Cardiac muscle cell (in vitro differentiated cells and primary cell): Measurements from ENCODE around the gene SLC13A3. TPM values are rescaled to one million over a fixed set of nuclear protein-coding genes. Genes with fewer than 3 reads are reported as not detected.

Source experiments
- DNase-seq, 2 donors: peaks; one replicate each; pipeline versions ENCODE4 v3.0.0 to v3.0.0-alpha.2; 2010 to 2017; ENCODE audit warnings: low read depth in 1 of 2, low spot score in 1 of 2
- H3K27ac ChIP-seq: fragments of 200-600 bp; sonication (generic); 2 replicates; pipeline ENCODE4 v1.5.1; 2016
- H3K27me3 ChIP-seq: fragments of 200-600 bp; sonication (generic); 2 replicates; pipeline ENCODE4 v1.6.0; 2016; ENCODE audit warnings: control low read depth
- H3K36me3 ChIP-seq: fragments of 200-600 bp; sonication (generic); 2 replicates; pipeline ENCODE4 v1.5.1; 2016; ENCODE audit warnings: control low read depth
- H3K4me1 ChIP-seq: fragments of 200-600 bp; sonication (generic); 2 replicates; pipeline ENCODE4 v1.8.1; 2017; ENCODE audit warnings: low read depth, mild to moderate bottlenecking, mixed run types
- H3K4me3 ChIP-seq: fragments of 200-600 bp; sonication (generic); 2 replicates; pipeline ENCODE4 v1.5.1; 2016; ENCODE audit warnings: mild to moderate bottlenecking
- H3K9me3 ChIP-seq: fragments of 200-600 bp; sonication (generic); 2 replicates; pipeline ENCODE4 v1.5.1; 2017; ENCODE audit warnings: low read depth, mild to moderate bottlenecking, control low read depth
- CTCF ChIP-seq: IDR thresholded peaks from 2 replicates; pipeline ENCODE4 v1.5.1; 2012; ENCODE audit warnings: low read depth, mild to moderate bottlenecking, low read length
- polyA plus RNA-seq: library from polyadenylated mRNA; unstranded; fragments of >200 nt; fragmentation: Nextera tagmentation; extraction: Ambion mirVana; gene quantifications from 2 replicates; pipeline ENCODE4 v1.2.1, GENCODE V29; 2016
- total RNA-seq: library from RNA; depleted of rRNA; stranded (reverse); fragments of >200 nt; gene quantifications from 2 replicates; pipeline ENCODE4 v1.2.3, GENCODE V29; 2016

The SLC13A3 gene
- total and polyA plus RNA-seq, 2 experiments from 2014 or later, result 2.1 to 3.9 TPM

- no peak for DNase-seq
- Histone ChIP-seq H3K9me3 (no peaks in the 10 kb centered on the region), H3K27ac (no peak overlapping the region), H3K4me3 (no peak overlapping the region), H3K4me1 (no peaks in the 10 kb centered on the region), H3K36me3 (no peaks in the 10 kb centered on the region), H3K27me3 (no peaks in the 10 kb centered on the region)
- no peak for TF ChIP-seq CTCF
Observed at GRCh38 chr20:46588532-46589511, 62.4 kb downstream of the SLC13A3 start.

- Histone ChIP-seq H3K9me3 (no peaks in the 10 kb centered on the region), H3K36me3 (no peaks in the 10 kb centered on the region), H3K27me3 (no peaks in the 10 kb centered on the region), H3K4me1 (no peaks in the 10 kb centered on the region), H3K4me3 (no peak overlapping the region), H3K27ac (no peak overlapping the region)
- no peak for DNase-seq
- no peak for TF ChIP-seq CTCF
Observed at GRCh38 chr20:46587986-46588385, 63.3 kb downstream of the SLC13A3 start.

GRCh38 chr20:46586724-46587123 lies 64.5 kb downstream of the SLC13A3 start:
- no peak for DNase-seq
- Histone ChIP-seq H3K27me3 (no peaks in the 10 kb centered on the region), H3K27ac (no peak overlapping the region), H3K4me1 (no peaks in the 10 kb centered on the region), H3K36me3 (no peaks in the 10 kb centered on the region), H3K4me3 (no peak overlapping the region), H3K9me3 (no peaks in the 10 kb centered on the region)
- TF ChIP-seq CTCF, result no peak

GRCh38 chr20:46584508-46584907 lies 66.8 kb downstream of the SLC13A3 start:
- H3K4me3 ChIP-seq, result no peak overlapping the region
- TF ChIP-seq CTCF, result no peak
- H3K27me3 ChIP-seq, result no peaks in the 10 kb centered on the region
- H3K27ac ChIP-seq, result no peak overlapping the region
- no peaks in the 10 kb centered on the region for H3K9me3 ChIP-seq
- no peaks in the 10 kb centered on the region for H3K4me1 ChIP-seq
- DNase-seq, result no peak
- H3K36me3 ChIP-seq, result no peaks in the 10 kb centered on the region

- DNase-seq, result no peak
- Histone ChIP-seq H3K36me3 (no peaks in the 10 kb centered on the region), H3K9me3 (no peaks in the 10 kb centered on the region), H3K27ac (no peak overlapping the region), H3K27me3 (no peaks in the 10 kb centered on the region), H3K4me3 (no peak overlapping the region), H3K4me1 (no peaks in the 10 kb centered on the region)
- TF ChIP-seq CTCF, result no peak
Observed at GRCh38 chr20:46583411-46584214, 67.6 kb downstream of the SLC13A3 start.
